HEK293 (cell line): ENCODE measurements around the gene KIF5A.

ENCODE experiments used
- FEZF1 ChIP-seq: fragments of 450-650 bp; formaldehyde crosslinking; IDR thresholded peaks from 2 replicates; pipeline ENCODE4 v1.5.1; 2016; ENCODE audit warnings: missing biosample characterization, missing genetic modification characterization
- GLI2 ChIP-seq: fragments of 450-650 bp; formaldehyde crosslinking; IDR thresholded peaks from 2 replicates; pipeline ENCODE4; 2017; ENCODE audit warnings: missing biosample characterization, missing genetic modification characterization, low read depth, borderline replicate concordance
- GLIS2 ChIP-seq: fragments of 450-650 bp; formaldehyde crosslinking; IDR thresholded peaks from 2 replicates; pipeline ENCODE4 v1.5.1; 2016; ENCODE audit warnings: missing biosample characterization, missing genetic modification characterization
- IKZF3 ChIP-seq: fragments of 450-650 bp; IDR thresholded peaks from 2 replicates; pipeline ENCODE4 v1.5.0; 2018; ENCODE audit warnings: missing biosample characterization, mild to moderate bottlenecking, missing genetic modification characterization, moderate library complexity
- KLF10 ChIP-seq: fragments of 450-650 bp; IDR thresholded peaks from 2 replicates; pipeline ENCODE4 v1.5.1; 2018; ENCODE audit warnings: missing biosample characterization, mild to moderate bottlenecking, missing genetic modification characterization
- MEIS1 ChIP-seq: sonication (generic); formaldehyde crosslinking; IDR thresholded peaks from 2 replicates; pipeline ENCODE4 v1.8.1; 2022; ENCODE audit warnings: missing genetic modification reagents, mild to moderate bottlenecking, borderline replicate concordance
- PRDM1 ChIP-seq: fragments of 450-650 bp; formaldehyde crosslinking; IDR thresholded peaks from 2 replicates; pipeline ENCODE4; 2016; ENCODE audit warnings: missing biosample characterization, missing genetic modification characterization
- SP3 ChIP-seq: fragments of 450-650 bp; formaldehyde crosslinking; IDR thresholded peaks from 2 replicates; pipeline ENCODE4 v1.5.1; 2016; ENCODE audit warnings: missing biosample characterization, missing genetic modification characterization
- SP7 ChIP-seq: fragments of 450-650 bp; formaldehyde crosslinking; IDR thresholded peaks from 2 replicates; pipeline ENCODE4 v1.5.1; 2016; ENCODE audit warnings: missing biosample characterization, missing genetic modification characterization
- ZBTB21 ChIP-seq: fragments of 450-650 bp; formaldehyde crosslinking; IDR thresholded peaks from 2 replicates; pipeline ENCODE4 v1.5.1; 2017; ENCODE audit warnings: missing biosample characterization, missing genetic modification characterization
- ZBTB48 ChIP-seq: fragments of 450-650 bp; formaldehyde crosslinking; IDR thresholded peaks from 2 replicates; pipeline ENCODE4 v1.5.1; 2016; ENCODE audit warnings: missing biosample characterization, missing genetic modification characterization
- ZNF157 ChIP-seq: fragments of 450-650 bp; formaldehyde crosslinking; IDR thresholded peaks from 2 replicates; pipeline ENCODE4 v1.5.1; 2016; ENCODE audit warnings: missing biosample characterization, missing genetic modification characterization
- ZNF2 ChIP-seq: fragments of 450-650 bp; formaldehyde crosslinking; IDR thresholded peaks from 2 replicates; pipeline ENCODE4 v1.5.1; 2016; ENCODE audit warnings: missing biosample characterization, missing genetic modification characterization
- ZNF239 ChIP-seq: fragments of 450-650 bp; formaldehyde crosslinking; IDR thresholded peaks from 2 replicates; pipeline ENCODE4 v1.5.1; 2016; ENCODE audit warnings: missing biosample characterization, missing genetic modification characterization
- ZNF266 ChIP-seq: fragments of 450-650 bp; formaldehyde crosslinking; IDR thresholded peaks from 2 replicates; pipeline ENCODE4 v1.5.1; 2016; ENCODE audit warnings: missing biosample characterization, missing genetic modification characterization, low read depth
- ZNF292 ChIP-seq: fragments of 450-650 bp; formaldehyde crosslinking; IDR thresholded peaks from 2 replicates; pipeline ENCODE4 v1.5.1; 2016; ENCODE audit warnings: low read depth, missing biosample characterization, missing genetic modification characterization, borderline replicate concordance
- ZNF521 ChIP-seq: fragments of 450-650 bp; formaldehyde crosslinking; IDR thresholded peaks from 2 replicates; pipeline ENCODE4 v1.5.1; 2017; ENCODE audit warnings: missing biosample characterization, mild to moderate bottlenecking, missing genetic modification characterization
- ZNF560 ChIP-seq: fragments of 450-650 bp; formaldehyde crosslinking; IDR thresholded peaks from 2 replicates; pipeline ENCODE4 v1.5.1; 2017; ENCODE audit warnings: missing biosample characterization, missing genetic modification characterization, borderline replicate concordance
- ZNF596 ChIP-seq: fragments of 450-650 bp; IDR thresholded peaks from 2 replicates; pipeline ENCODE4 v1.5.0; 2018; ENCODE audit warnings: missing biosample characterization, mild to moderate bottlenecking, missing genetic modification characterization, moderate library complexity
- ZNF660 ChIP-seq: fragments of 450-650 bp; IDR thresholded peaks from 2 replicates; pipeline ENCODE4 v1.5.1; 2018; ENCODE audit warnings: missing biosample characterization, mild to moderate bottlenecking, missing genetic modification characterization
- ZNF701 ChIP-seq: fragments of 450-650 bp; formaldehyde crosslinking; IDR thresholded peaks from 2 replicates; pipeline ENCODE4 v1.5.1; 2016; ENCODE audit warnings: missing biosample characterization, missing genetic modification characterization
- ZSCAN16 ChIP-seq: fragments of 450-650 bp; formaldehyde crosslinking; IDR thresholded peaks from 2 replicates; pipeline ENCODE4 v1.5.1; 2016; ENCODE audit warnings: missing biosample characterization, missing genetic modification characterization
- ZSCAN23 ChIP-seq: fragments of 450-650 bp; formaldehyde crosslinking; IDR thresholded peaks from 2 replicates; pipeline ENCODE4 v1.5.1; 2016; ENCODE audit warnings: missing biosample characterization, missing genetic modification characterization
- ZSCAN30 ChIP-seq: fragments of 450-650 bp; IDR thresholded peaks from 2 replicates; pipeline ENCODE4 v1.5.1; 2018; ENCODE audit warnings: missing biosample characterization, mild to moderate bottlenecking, missing genetic modification characterization, moderate library complexity
- TF ChIP-seq, protein P1 (sequence below): fragments of 450-650 bp; formaldehyde crosslinking; IDR thresholded peaks from 2 replicates; pipeline ENCODE4 v1.5.1; 2016; ENCODE audit warnings: missing biosample characterization, missing genetic modification characterization
- TF ChIP-seq, protein P2 (sequence below): fragments of 450-650 bp; formaldehyde crosslinking; IDR thresholded peaks from 2 replicates; pipeline ENCODE4 v1.5.1; 2016; ENCODE audit warnings: missing biosample characterization, missing genetic modification characterization
- TF ChIP-seq, protein P3 (sequence below): fragments of 450-650 bp; formaldehyde crosslinking; IDR thresholded peaks from 2 replicates; pipeline ENCODE4 v1.5.1; 2016; ENCODE audit warnings: missing biosample characterization, missing genetic modification characterization, low read depth
- TF ChIP-seq, protein P4 (sequence below): fragments of 450-650 bp; formaldehyde crosslinking; IDR thresholded peaks from 2 replicates; pipeline ENCODE4 v1.5.1; 2016; ENCODE audit warnings: missing biosample characterization, missing genetic modification characterization
- TF ChIP-seq, protein P5 (sequence below): sonication (generic); formaldehyde crosslinking; IDR thresholded peaks from 2 replicates; pipeline ENCODE4 v1.8.1; 2022; ENCODE audit warnings: mild to moderate bottlenecking, moderate library complexity, missing genetic modification reagents
- TF ChIP-seq, protein P6 (sequence below): fragments of 450-650 bp; formaldehyde crosslinking; IDR thresholded peaks from 2 replicates; pipeline ENCODE4 v1.5.1; 2016; ENCODE audit warnings: missing biosample characterization, missing genetic modification characterization

The KIF5A gene

DNA sequence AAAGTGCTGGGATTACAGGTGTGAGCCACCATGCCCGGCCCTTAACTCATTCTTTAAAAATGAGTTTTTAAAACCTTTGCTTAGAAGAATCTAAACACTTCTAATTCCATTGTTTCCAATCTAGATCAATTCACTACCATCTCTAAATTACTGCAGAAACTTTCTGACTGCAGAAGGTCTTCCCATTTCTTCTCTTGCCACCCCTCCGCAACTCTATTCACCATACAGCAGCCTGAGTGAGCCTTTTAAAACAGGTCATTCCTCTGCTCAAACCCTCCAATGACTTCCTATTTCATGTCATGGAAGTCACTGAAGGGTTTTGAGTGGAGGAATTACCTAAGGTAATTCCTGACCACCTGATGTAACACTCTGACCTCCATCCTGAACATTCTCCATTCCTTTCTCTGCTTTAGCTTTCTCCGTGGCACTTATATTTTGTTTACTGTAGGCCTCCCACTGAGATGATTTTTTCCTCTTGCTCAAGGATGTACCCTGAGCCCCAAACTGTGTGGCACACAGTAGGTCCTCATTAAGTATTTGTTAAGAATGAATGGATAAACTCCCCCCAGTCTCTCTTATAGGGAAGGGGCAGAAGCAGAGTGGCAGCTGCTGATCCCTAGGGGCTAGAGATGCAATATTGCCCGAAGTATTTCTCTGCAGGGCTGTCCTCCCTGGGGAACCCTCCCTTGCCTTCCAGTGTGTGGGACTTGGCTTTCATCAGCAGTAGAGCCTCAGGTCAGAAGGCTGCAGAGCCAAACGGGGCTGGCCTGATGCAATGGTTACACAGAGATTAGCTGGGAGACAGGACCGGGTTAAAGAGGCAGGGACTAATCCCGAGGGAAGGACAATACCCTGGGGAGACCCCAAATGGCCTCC is 30.7 kb upstream of the KIF5A start (continued):
- TF ChIP-seq ZNF266 (tag by site-specific recombination) = 0 out of 2 replicates have a peak, but pooled peaks have one; percentile 29
- no peak for TF ChIP-seq SP3 (tag by site-specific recombination)
- TF ChIP-seq, protein P1, sequence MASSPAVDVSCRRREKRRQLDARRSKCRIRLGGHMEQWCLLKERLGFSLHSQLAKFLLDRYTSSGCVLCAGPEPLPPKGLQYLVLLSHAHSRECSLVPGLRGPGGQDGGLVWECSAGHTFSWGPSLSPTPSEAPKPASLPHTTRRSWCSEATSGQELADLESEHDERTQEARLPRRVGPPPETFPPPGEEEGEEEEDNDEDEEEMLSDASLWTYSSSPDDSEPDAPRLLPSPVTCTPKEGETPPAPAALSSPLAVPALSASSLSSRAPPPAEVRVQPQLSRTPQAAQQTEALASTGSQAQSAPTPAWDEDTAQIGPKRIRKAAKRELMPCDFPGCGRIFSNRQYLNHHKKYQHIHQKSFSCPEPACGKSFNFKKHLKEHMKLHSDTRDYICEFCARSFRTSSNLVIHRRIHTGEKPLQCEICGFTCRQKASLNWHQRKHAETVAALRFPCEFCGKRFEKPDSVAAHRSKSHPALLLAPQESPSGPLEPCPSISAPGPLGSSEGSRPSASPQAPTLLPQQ (tag by site-specific recombination) = no peak
- TF ChIP-seq, protein P2, sequence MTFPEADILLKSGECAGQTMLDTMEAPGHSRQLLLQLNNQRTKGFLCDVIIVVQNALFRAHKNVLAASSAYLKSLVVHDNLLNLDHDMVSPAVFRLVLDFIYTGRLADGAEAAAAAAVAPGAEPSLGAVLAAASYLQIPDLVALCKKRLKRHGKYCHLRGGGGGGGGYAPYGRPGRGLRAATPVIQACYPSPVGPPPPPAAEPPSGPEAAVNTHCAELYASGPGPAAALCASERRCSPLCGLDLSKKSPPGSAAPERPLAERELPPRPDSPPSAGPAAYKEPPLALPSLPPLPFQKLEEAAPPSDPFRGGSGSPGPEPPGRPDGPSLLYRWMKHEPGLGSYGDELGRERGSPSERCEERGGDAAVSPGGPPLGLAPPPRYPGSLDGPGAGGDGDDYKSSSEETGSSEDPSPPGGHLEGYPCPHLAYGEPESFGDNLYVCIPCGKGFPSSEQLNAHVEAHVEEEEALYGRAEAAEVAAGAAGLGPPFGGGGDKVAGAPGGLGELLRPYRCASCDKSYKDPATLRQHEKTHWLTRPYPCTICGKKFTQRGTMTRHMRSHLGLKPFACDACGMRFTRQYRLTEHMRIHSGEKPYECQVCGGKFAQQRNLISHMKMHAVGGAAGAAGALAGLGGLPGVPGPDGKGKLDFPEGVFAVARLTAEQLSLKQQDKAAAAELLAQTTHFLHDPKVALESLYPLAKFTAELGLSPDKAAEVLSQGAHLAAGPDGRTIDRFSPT (tag by site-specific recombination) = no peak
- no peak for TF ChIP-seq ZSCAN23
- no peak for TF ChIP-seq ZNF560 (tag by site-specific recombination)
- no peak for TF ChIP-seq SP7 (tag by site-specific recombination)
- TF ChIP-seq MEIS1 (CRISPR knock-in tag) = no peak
- TF ChIP-seq, protein P3, sequence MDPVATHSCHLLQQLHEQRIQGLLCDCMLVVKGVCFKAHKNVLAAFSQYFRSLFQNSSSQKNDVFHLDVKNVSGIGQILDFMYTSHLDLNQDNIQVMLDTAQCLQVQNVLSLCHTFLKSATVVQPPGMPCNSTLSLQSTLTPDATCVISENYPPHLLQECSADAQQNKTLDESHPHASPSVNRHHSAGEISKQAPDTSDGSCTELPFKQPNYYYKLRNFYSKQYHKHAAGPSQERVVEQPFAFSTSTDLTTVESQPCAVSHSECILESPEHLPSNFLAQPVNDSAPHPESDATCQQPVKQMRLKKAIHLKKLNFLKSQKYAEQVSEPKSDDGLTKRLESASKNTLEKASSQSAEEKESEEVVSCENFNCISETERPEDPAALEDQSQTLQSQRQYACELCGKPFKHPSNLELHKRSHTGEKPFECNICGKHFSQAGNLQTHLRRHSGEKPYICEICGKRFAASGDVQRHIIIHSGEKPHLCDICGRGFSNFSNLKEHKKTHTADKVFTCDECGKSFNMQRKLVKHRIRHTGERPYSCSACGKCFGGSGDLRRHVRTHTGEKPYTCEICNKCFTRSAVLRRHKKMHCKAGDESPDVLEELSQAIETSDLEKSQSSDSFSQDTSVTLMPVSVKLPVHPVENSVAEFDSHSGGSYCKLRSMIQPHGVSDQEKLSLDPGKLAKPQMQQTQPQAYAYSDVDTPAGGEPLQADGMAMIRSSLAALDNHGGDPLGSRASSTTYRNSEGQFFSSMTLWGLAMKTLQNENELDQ = no peak
- no peak for TF ChIP-seq KLF10 (tag by site-specific recombination)
- no peak for TF ChIP-seq ZNF157 (tag by site-specific recombination)
- TF ChIP-seq ZSCAN16 = no peak
- peak; percentile 88; the same call in 1 of the 2 replicates for TF ChIP-seq FEZF1 (tag by site-specific recombination)
- TF ChIP-seq ZSCAN30 (tag by site-specific recombination) = peak; percentile 14; the same call in 1 of the 2 replicates
- TF ChIP-seq, protein P4, sequence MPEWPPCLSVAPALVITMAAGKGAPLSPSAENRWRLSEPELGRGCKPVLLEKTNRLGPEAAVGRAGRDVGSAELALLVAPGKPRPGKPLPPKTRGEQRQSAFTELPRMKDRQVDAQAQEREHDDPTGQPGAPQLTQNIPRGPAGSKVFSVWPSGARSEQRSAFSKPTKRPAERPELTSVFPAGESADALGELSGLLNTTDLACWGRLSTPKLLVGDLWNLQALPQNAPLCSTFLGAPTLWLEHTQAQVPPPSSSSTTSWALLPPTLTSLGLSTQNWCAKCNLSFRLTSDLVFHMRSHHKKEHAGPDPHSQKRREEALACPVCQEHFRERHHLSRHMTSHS (tag by site-specific recombination) = no peak
- TF ChIP-seq ZNF239 (tag by site-specific recombination) = no peak
- no peak for TF ChIP-seq ZNF596 (tag by site-specific recombination)
- TF ChIP-seq, protein P5, sequence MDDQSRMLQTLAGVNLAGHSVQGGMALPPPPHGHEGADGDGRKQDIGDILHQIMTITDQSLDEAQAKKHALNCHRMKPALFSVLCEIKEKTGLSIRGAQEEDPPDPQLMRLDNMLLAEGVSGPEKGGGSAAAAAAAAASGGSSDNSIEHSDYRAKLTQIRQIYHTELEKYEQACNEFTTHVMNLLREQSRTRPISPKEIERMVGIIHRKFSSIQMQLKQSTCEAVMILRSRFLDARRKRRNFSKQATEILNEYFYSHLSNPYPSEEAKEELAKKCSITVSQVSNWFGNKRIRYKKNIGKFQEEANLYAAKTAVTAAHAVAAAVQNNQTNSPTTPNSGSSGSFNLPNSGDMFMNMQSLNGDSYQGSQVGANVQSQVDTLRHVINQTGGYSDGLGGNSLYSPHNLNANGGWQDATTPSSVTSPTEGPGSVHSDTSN (CRISPR knock-in tag) = no peak
- TF ChIP-seq ZNF2 (tag by site-specific recombination) = no peak
- TF ChIP-seq ZBTB21 (tag by site-specific recombination) = no peak
- TF ChIP-seq IKZF3 = peak; percentile 77
- no peak for TF ChIP-seq ZNF292
- peak; percentile 92 for TF ChIP-seq PRDM1
- TF ChIP-seq ZNF660 = 0 out of 2 replicates have a peak, but pooled peaks have one; percentile 9
- no peak for TF ChIP-seq ZNF701 (tag by site-specific recombination)
- TF ChIP-seq GLIS2 = no peak
- TF ChIP-seq, protein P6, sequence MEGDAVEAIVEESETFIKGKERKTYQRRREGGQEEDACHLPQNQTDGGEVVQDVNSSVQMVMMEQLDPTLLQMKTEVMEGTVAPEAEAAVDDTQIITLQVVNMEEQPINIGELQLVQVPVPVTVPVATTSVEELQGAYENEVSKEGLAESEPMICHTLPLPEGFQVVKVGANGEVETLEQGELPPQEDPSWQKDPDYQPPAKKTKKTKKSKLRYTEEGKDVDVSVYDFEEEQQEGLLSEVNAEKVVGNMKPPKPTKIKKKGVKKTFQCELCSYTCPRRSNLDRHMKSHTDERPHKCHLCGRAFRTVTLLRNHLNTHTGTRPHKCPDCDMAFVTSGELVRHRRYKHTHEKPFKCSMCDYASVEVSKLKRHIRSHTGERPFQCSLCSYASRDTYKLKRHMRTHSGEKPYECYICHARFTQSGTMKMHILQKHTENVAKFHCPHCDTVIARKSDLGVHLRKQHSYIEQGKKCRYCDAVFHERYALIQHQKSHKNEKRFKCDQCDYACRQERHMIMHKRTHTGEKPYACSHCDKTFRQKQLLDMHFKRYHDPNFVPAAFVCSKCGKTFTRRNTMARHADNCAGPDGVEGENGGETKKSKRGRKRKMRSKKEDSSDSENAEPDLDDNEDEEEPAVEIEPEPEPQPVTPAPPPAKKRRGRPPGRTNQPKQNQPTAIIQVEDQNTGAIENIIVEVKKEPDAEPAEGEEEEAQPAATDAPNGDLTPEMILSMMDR = no peak
- no peak for TF ChIP-seq ZNF521 (tag by site-specific recombination)
- no peak for TF ChIP-seq GLI2 (tag by site-specific recombination)
- TF ChIP-seq ZBTB48 (tag by site-specific recombination) = no peak
